NCI-H82 (cell line): ENCODE data around the gene EDC4.
"Not testable (repeated sequence)": the region's sequence is repeated elsewhere in the genome, so short reads cannot be mapped to it uniquely, and the experiment has no call there.

Source experiments
- DNase-seq: peaks from one replicate; lab custom pipeline; 2025; lab: John Stamatoyannopoulos, UW

The EDC4 gene

GRCh38 chr16:67914758-67915495, 42.1 kb downstream of the EDC4 start:
- no peak for DNase-seq

GRCh38 chr16:67915496-67915769, 42.6 kb downstream of the EDC4 start:
- DNase-seq, result not testable (repeated sequence)

- DNase-seq, result no peak
Measured at GRCh38 chr16:67915831-67916723, 43.2 kb downstream of the EDC4 start.

GRCh38 chr16:67917140-67917851, 44.4 kb downstream of the EDC4 start:
- DNase-seq, result no peak

- DNase-seq, result no peak
Measured at GRCh38 chr16:67917852-67918236, 45.0 kb downstream of the EDC4 start.

- DNase-seq, result no peak
Measured at GRCh38 chr16:67919622-67920221, 46.9 kb downstream of the EDC4 start.

GRCh38 chr16:67922221-67922620, 49.4 kb downstream of the EDC4 start:
- DNase-seq, result no peak

- no peak for DNase-seq
Measured at GRCh38 chr16:67922740-67923139, 49.9 kb downstream of the EDC4 start.

GRCh38 chr16:67923414-67924116, 50.7 kb downstream of the EDC4 start:
- no peak for DNase-seq

- no peak for DNase-seq
Measured at GRCh38 chr16:67924140-67924906, 51.5 kb downstream of the EDC4 start.

GRCh38 chr16:67926181-67926750, 53.4 kb downstream of the EDC4 start:
- peak; percentile 67 for DNase-seq

GRCh38 chr16:67927131-67927941, 54.5 kb downstream of the EDC4 start:
- DNase-seq, result no peak

GRCh38 chr16:67928147-67928546, 55.3 kb downstream of the EDC4 start:
- DNase-seq, result no peak

- DNase-seq, result peak; percentile 79
Measured at GRCh38 chr16:67928561-67929364, 55.9 kb downstream of the EDC4 start.

GRCh38 chr16:67930191-67930590, 57.3 kb downstream of the EDC4 start:
- DNase-seq, result no peak

- DNase-seq, result no peak
Measured at GRCh38 chr16:67930678-67931211, 57.9 kb downstream of the EDC4 start.
